IMR-90 (cell line): ENCODE measurements around the gene CDK18. TPM values are rescaled to one million over a fixed set of nuclear protein-coding genes. Genes with fewer than 3 reads are reported as not detected.

ENCODE experiments used
- ATAC-seq: fragments of 200-7000 bp; cut with Tn5 transposase; 2 replicates; pipeline ENCODE4 v1.9.1; 2020; ENCODE audit warnings: low read depth, mild to moderate bottlenecking, moderate library complexity
- BruUV-seq: library from RNA; stranded (reverse); fragments of 400-500 nt; replicated peaks from 2 replicates; lab custom pipeline; 2021; lab: Mats Ljungman, UMichigan
- CTCF ChIA-PET: fragments of 300-600 bp; formaldehyde crosslinking; extraction: SDS; loops from one replicate; lab custom pipeline; 2021; ENCODE audit warnings: antibody characterized with exemption; lab: Yijun Ruan, JAX
- POLR2A ChIA-PET: fragments of 300-600 bp; sonication (Branson Sonifier 250); formaldehyde crosslinking; loops from one replicate; lab custom pipeline; 2022; ENCODE audit warnings: antibody characterized with exemption; ENCODE audit not compliant: unreplicated experiment; lab: Charles Lee
- DNase-seq: peaks from one replicate; pipeline ENCODE4 v3.0.0; 2013
- H2AFZ ChIP-seq: replicated peaks from 2 replicates; pipeline ENCODE3; 2013; ENCODE audit warnings: low read length, mild to moderate bottlenecking; ENCODE audit not compliant: poor library complexity
- H2AK5ac ChIP-seq: 2 replicates; pipeline ENCODE4 v1.6.1; 2013; ENCODE audit warnings: low read depth, low read length, inconsistent platforms
- H2AK9ac ChIP-seq: replicated peaks from 2 replicates; pipeline ENCODE3; 2013; ENCODE audit warnings: mild to moderate bottlenecking, low read depth, low read length, moderate library complexity; ENCODE audit not compliant: poor library complexity
- H2BK120ac ChIP-seq: 2 replicates; pipeline ENCODE4 v1.6.1; 2013; ENCODE audit warnings: low read depth, low read length, inconsistent platforms
- H2BK15ac ChIP-seq: 3 replicates; pipeline ENCODE4 v1.6.1; 2013; ENCODE audit warnings: low read depth, low read length, inconsistent platforms
- H2BK20ac ChIP-seq: 2 replicates; pipeline ENCODE4 v1.6.1; 2013; ENCODE audit warnings: low read depth, mild to moderate bottlenecking, inconsistent platforms, low read length, moderate library complexity
- H2BK5ac ChIP-seq: 2 replicates; pipeline ENCODE4 v1.6.1; 2013; ENCODE audit warnings: mild to moderate bottlenecking, low read depth, low read length, inconsistent platforms; ENCODE audit not compliant: poor library complexity, severe bottlenecking
- H3K14ac ChIP-seq: replicated peaks from 2 replicates; pipeline ENCODE4 v1.6.1; 2013; ENCODE audit warnings: low read depth, low read length, inconsistent platforms
- H3K18ac ChIP-seq: 2 replicates; pipeline ENCODE4 v1.6.1; 2013; ENCODE audit warnings: low read depth, low read length, control low read depth
- H3K23ac ChIP-seq: 2 replicates; pipeline ENCODE4 v1.6.1; 2013; ENCODE audit warnings: low read depth, low read length, inconsistent platforms
- H3K27ac ChIP-seq: 2 replicates; pipeline ENCODE4 v1.5.1; 2013; ENCODE audit warnings: mild to moderate bottlenecking, control low read depth, low read length; ENCODE audit not compliant: insufficient read depth
- H3K27me3 ChIP-seq: 2 replicates; pipeline ENCODE4 v1.6.1; 2013; ENCODE audit warnings: low read length; ENCODE audit not compliant: control insufficient read depth, insufficient read depth
- H3K36me3 ChIP-seq: 2 replicates; pipeline ENCODE4 v1.6.1; 2013; ENCODE audit warnings: low read length, mixed read lengths; ENCODE audit not compliant: control insufficient read depth, insufficient read depth
- H3K4ac ChIP-seq: 2 replicates; pipeline ENCODE4 v1.6.1; 2013; ENCODE audit warnings: low read depth, low read length, inconsistent platforms
- H3K4me1 ChIP-seq: 2 replicates; pipeline ENCODE4 v1.6.1; 2013; ENCODE audit warnings: low read length, mixed read lengths; ENCODE audit not compliant: control insufficient read depth, insufficient read depth
- H3K4me2 ChIP-seq: 2 replicates; pipeline ENCODE4 v1.6.1; 2013; ENCODE audit warnings: low read depth, mild to moderate bottlenecking, control low read depth, low read length, moderate library complexity
- H3K4me3 ChIP-seq: 2 replicates; pipeline ENCODE4 v1.5.1; 2013; ENCODE audit warnings: low read depth, mild to moderate bottlenecking, control low read depth, low read length, moderate library complexity; ENCODE audit not compliant: insufficient read depth
- H3K56ac ChIP-seq: 2 replicates; pipeline ENCODE4 v1.6.1; 2013; ENCODE audit warnings: low read length, inconsistent platforms; ENCODE audit not compliant: insufficient read depth; ENCODE audit errors: extremely low read depth
- H3K79me1 ChIP-seq, 2 experiments: 2 replicates each; pipeline ENCODE4 v1.6.1; 2013; ENCODE audit warnings: low read length in 2 of 2, inconsistent platforms in 1 of 2, low read depth in 1 of 2
- H3K9ac ChIP-seq: 2 replicates; pipeline ENCODE4 v1.6.1; 2013; ENCODE audit warnings: low read depth, low read length, control low read depth
- H3K9me1 ChIP-seq: 2 replicates; pipeline ENCODE4 v1.6.1; 2013; ENCODE audit warnings: low read length, inconsistent platforms; ENCODE audit not compliant: insufficient read depth
- H3K9me3 ChIP-seq: 2 replicates; pipeline ENCODE4 v1.6.1; 2013; ENCODE audit warnings: low read length; ENCODE audit not compliant: control insufficient read depth, insufficient read depth
- H4K20me1 ChIP-seq: 2 replicates; pipeline ENCODE4 v1.6.1; 2013; ENCODE audit warnings: low read length, inconsistent platforms; ENCODE audit not compliant: insufficient read depth
- H4K5ac ChIP-seq: 2 replicates; pipeline ENCODE4 v1.6.1; 2013; ENCODE audit warnings: mild to moderate bottlenecking, low read depth, low read length, control low read depth
- H4K8ac ChIP-seq, 2 experiments: 2 replicates each; pipeline ENCODE4 v1.6.1; 2013; ENCODE audit warnings: low read depth in 2 of 2, low read length in 2 of 2, control low read depth in 1 of 2, inconsistent platforms in 1 of 2
- H4K91ac ChIP-seq: 2 replicates; pipeline ENCODE4 v1.6.1; 2013; ENCODE audit warnings: low read depth, low read length, inconsistent platforms; ENCODE audit not compliant: insufficient read depth
- BHLHE40 ChIP-seq: fragments of 150-350 bp; IDR thresholded peaks from 2 replicates; pipeline ENCODE4 v1.6.1; 2016; ENCODE audit warnings: mild to moderate bottlenecking, low read depth, low read length
- CEBPB ChIP-seq: IDR thresholded peaks from 2 replicates; pipeline ENCODE4 v1.6.1; 2012; ENCODE audit warnings: low read depth, low read length, improper control_type of control experiment
- CHD1 ChIP-seq: IDR thresholded peaks from 2 replicates; pipeline ENCODE4 v1.6.1; 2012; ENCODE audit warnings: low read depth, low read length, improper control_type of control experiment
- CTCF ChIP-seq: conservative IDR thresholded peaks from 2 replicates; pipeline ENCODE4 v1.5.1; 2012; ENCODE audit warnings: mild to moderate bottlenecking, low read depth, low read length, improper control_type of control experiment
- ELK1 ChIP-seq: fragments of 150-350 bp; IDR thresholded peaks from 2 replicates; pipeline ENCODE4 v1.6.1; 2016; ENCODE audit warnings: low read depth, mild to moderate bottlenecking, low read length, moderate library complexity, borderline replicate concordance
- FOS ChIP-seq: fragments of 150-350 bp; IDR thresholded peaks from 2 replicates; pipeline ENCODE4 v1.6.1; 2016; ENCODE audit warnings: low read depth, low read length
- MAFK ChIP-seq: IDR thresholded peaks from 2 replicates; pipeline ENCODE4 v1.6.1; 2012; ENCODE audit warnings: low read depth, low read length, improper control_type of control experiment
- MAZ ChIP-seq: IDR thresholded peaks from 2 replicates; pipeline ENCODE4 v1.6.1; 2012; ENCODE audit warnings: low read depth, mild to moderate bottlenecking, low read length, improper control_type of control experiment, moderate library complexity, borderline replicate concordance
- MXI1 ChIP-seq: IDR thresholded peaks from 2 replicates; pipeline ENCODE4 v1.6.1; 2012; ENCODE audit warnings: low read depth, mild to moderate bottlenecking, low read length, moderate library complexity, borderline replicate concordance
- NFE2L2 ChIP-seq: fragments of 150-350 bp; IDR thresholded peaks from 2 replicates; pipeline ENCODE4 v1.6.1; 2016; ENCODE audit warnings: low read depth, mild to moderate bottlenecking, low read length
- POLR2A ChIP-seq: IDR thresholded peaks from 2 replicates; pipeline ENCODE4 v1.6.1; 2012; ENCODE audit warnings: mild to moderate bottlenecking, low read depth, low read length
- RAD21 ChIP-seq: IDR thresholded peaks from 2 replicates; pipeline ENCODE4 v1.6.1; 2012; ENCODE audit warnings: low read length, improper control_type of control experiment
- RCOR1 ChIP-seq: IDR thresholded peaks from 2 replicates; pipeline ENCODE4 v1.6.1; 2012; ENCODE audit warnings: mild to moderate bottlenecking, low read length, improper control_type of control experiment; ENCODE audit not compliant: insufficient replicate concordance
- RFX5 ChIP-seq: IDR thresholded peaks from 2 replicates; pipeline ENCODE4 v1.8.0; 2012; ENCODE audit warnings: low read depth, mild to moderate bottlenecking, low read length, moderate library complexity
- SMC3 ChIP-seq: fragments of 150-350 bp; IDR thresholded peaks from 2 replicates; pipeline ENCODE4 v1.6.1; 2016; ENCODE audit warnings: low read depth, mild to moderate bottlenecking, antibody characterized with exemption, low read length, moderate library complexity
- USF2 ChIP-seq: fragments of 150-350 bp; IDR thresholded peaks from 2 replicates; pipeline ENCODE4 v1.6.1; 2017; ENCODE audit warnings: mild to moderate bottlenecking, antibody characterized with exemption, low read length, low read depth
- WGBS, 2 experiments: methylation state at CpG; one replicate each; pipeline versions ENCODE4 v1.1.5 to v1.1.7; 2013; ENCODE audit warnings: missing lambda C conversion rate in 2 of 2; ENCODE audit not compliant: insufficient read length in 1 of 2; ENCODE audit errors: extremely low coverage in 2 of 2; 5-methylcytosine and 5-hydroxymethylcytosine counted together
- dilution Hi-C: fragments of 300-500 bp; cut with HindIII; formaldehyde crosslinking; loops from one replicate; pipeline ENCODE4 v1.14.3; 2018; ENCODE audit warnings: low sequenced_read_pairs; ENCODE audit not compliant: unreplicated experiment
- in situ Hi-C: fragments of 300-500 bp; cut with MboI; formaldehyde crosslinking; loops from 3 replicates; pipeline ENCODE4 v1.14.3; 2019; ENCODE audit warnings: low sequenced_read_pairs, inconsistent platforms, mixed read lengths
- intact Hi-C: fragments of 100-400 bp; cut with micrococcal nuclease; formaldehyde crosslinking; loops from 2 replicates; pipeline ENCODE4 v1.10.0; 2022
- polyA plus RNA-seq, 3 experiments: library from polyadenylated mRNA; depleted of rRNA; stranded (reverse); fragments of >200 nt; gene quantifications; 2 replicates each; pipeline ENCODE4 v1.2.3, GENCODE V29; 2012; ENCODE audit warnings: low replicate concordance in 1 of 3
- total RNA-seq: library from RNA; depleted of rRNA; stranded (reverse); fragments of >200 nt; gene quantifications from 2 replicates; pipeline ENCODE4 v1.2.3, GENCODE V29; 2012

CDK18 gene
- total and polyA plus RNA-seq, 2 of the 4 experiments (the other 2 are of a cell fraction), result 0.18 to 0.48 TPM

GRCh38 chr1:205570173-205570501 is 65.7 kb downstream of the CDK18 start:
- intact Hi-C loops (no loop called here), dilution Hi-C loops (no loop called here), in situ Hi-C loops (no loop called here)
- 53% methylated on average over 6 of the region's 7 CpGs; no CpG with 5 or more reads in 1 of the 2 experiments for WGBS, 2 experiments
- Histone ChIP-seq H3K4me3 (no peak overlapping the region), H2AK9ac (no peak overlapping the region), H3K4me1 (peaks cover 2% of the 10 kb centered on the region; the same call in 1 of the 2 replicates), H3K27ac (no peak overlapping the region), H2AFZ (no peak overlapping the region), H3K9ac (no peak overlapping the region), H3K18ac (no peak overlapping the region), H3K56ac (no peak overlapping the region), H3K79me1 (no peaks in the 10 kb centered on the region), H3K9me3 (0 out of 2 replicates have a peak, but pooled peaks cover 2% of the 10 kb centered on the region), H3K4me2 (no peak overlapping the region), H3K23ac (no peak overlapping the region), H3K36me3 (no peaks in the 10 kb centered on the region), H4K91ac (no peak overlapping the region), H4K5ac (no peak overlapping the region), H4K20me1 (no peaks in the 10 kb centered on the region), H3K27me3 (peaks cover 84% of the 10 kb centered on the region), H2BK5ac (no peak overlapping the region), H3K9me1 (no peaks in the 10 kb centered on the region), H4K8ac (no peak overlapping the region), H3K14ac (no peak overlapping the region), H2BK20ac (no peak overlapping the region), H2AK5ac (no peak overlapping the region), H2BK120ac (no peak overlapping the region), H3K4ac (no peak overlapping the region), H2BK15ac (no peak overlapping the region)
- ChIA-PET CTCF (no interaction called here), POLR2A (no interaction called here)
- DNase-seq, result no peak
- TF ChIP-seq SMC3 (no peak), CEBPB (no peak), MXI1 (no peak), ELK1 (no peak), BHLHE40 (no peak), MAZ (no peak), FOS (no peak), CTCF (no peak), RCOR1 (no peak), CHD1 (no peak), MAFK (no peak), USF2 (no peak), POLR2A (no peak), NFE2L2 (no peak), RAD21 (no peak), RFX5 (no peak)
- no TSS peak for BruUV-seq
- ATAC-seq, result no peak
